Left cardiac atrium (tissue), 4 donors: ENCODE measurements around the gene DENND4B. TPM values are rescaled to one million over a fixed set of nuclear protein-coding genes. Genes with fewer than 3 reads are reported as not detected.
A peak's percentile ranks its signal among the peaks of the same experiment; 100 is the strongest.

Source experiments
- ATAC-seq, 2 donors: fragments of 200-7000 bp; cut with Tn5 transposase; one replicate each; pipeline ENCODE4 v1.9.1; 2020; ENCODE audit warnings: mild to moderate bottlenecking in 2 of 2, moderate library complexity in 2 of 2
- DNase-seq: peaks from one replicate; pipeline ENCODE4 v3.0.0-alpha.2; 2020
- intact Hi-C, 2 donors: fragments of 100-400 bp; cut with DNase I; formaldehyde crosslinking; loops; one replicate each; pipeline versions ENCODE4 v1.14.1 to v1.15.1; 2022 to 2023
- total RNA-seq, 2 donors: library from RNA; stranded (reverse); fragmentation: NEBNext Ultra II Directional; extraction: Animal tissue kit (Norgen Biotek cat#: 25700); gene quantifications; one replicate each; pipeline ENCODE4 v1.2.1, GENCODE V29; 2021
- donor health status: DM: no; HTN: yes; CAD: no.
- donor health status: DM: no; HTN: yes; CAD: no; lungs with severe emphysema.
- donor health status: DM: yes; HTN: yes; CAD: no.
- donor health status: Dilated cardiomyopathy.

DENND4B gene
- total RNA-seq, 2 donors from 2014 or later = 41.5 to 49.5 TPM

GRCh38 chr1:153937331-153937730 lies 9.2 kb downstream of the DENND4B start:
- no peak for ATAC-seq
- no peak for DNase-seq
- intact Hi-C loops = no loop called here

- intact Hi-C loops = no loop called here
- DNase-seq = no peak
- ATAC-seq = no peak
Observed at GRCh38 chr1:153936011-153936802, 10.3 kb downstream of the DENND4B start.

DNA sequence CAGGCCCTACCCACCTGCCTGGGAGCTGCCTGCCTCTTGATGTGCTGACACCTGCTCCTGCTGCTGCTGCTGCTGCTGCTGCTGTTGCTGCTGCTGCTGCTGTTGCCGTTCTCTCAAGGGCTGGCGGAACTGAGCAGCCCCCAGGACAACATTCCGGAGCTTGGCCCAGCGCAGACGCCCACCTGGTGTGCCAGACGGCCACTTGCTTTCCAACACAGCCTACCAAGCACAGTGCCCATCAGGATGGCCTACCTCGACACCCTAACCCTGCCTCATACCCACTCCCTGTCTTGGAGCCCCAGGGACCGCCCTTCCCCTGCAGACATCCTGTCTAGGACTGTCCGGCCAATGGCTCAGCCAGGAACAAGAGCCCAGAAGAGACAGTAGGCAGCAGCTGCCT lies 11.8 kb downstream of the DENND4B start:
- ATAC-seq (no peak), DNase-seq (no peak)

DNA sequence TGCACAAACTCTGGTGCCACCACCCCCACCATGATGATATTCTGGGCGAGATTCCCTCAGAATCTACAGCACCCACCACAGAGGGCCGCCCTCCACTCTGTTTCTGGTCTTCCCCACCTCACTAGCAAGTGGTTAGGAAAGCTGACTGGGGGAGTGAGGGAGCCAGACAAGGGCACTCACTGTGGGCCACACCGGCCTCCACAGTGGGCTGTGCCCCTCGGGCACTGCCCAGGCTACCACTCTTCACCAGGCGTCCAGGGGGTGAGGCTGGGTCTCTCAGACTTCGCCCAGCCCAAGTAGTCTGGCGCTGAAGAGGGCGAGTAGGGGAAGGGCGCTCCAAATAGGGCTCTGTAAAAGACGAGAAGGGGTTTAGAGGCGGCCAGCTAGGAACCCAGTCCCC lies 12.6 kb downstream of the DENND4B start:
- intact Hi-C loops = no loop called here
- DNase-seq = no peak
- no peak for ATAC-seq

More for the DNA sequence above, 11.8 kb downstream of the DENND4B start:
- intact Hi-C loops = no loop called here

DNA sequence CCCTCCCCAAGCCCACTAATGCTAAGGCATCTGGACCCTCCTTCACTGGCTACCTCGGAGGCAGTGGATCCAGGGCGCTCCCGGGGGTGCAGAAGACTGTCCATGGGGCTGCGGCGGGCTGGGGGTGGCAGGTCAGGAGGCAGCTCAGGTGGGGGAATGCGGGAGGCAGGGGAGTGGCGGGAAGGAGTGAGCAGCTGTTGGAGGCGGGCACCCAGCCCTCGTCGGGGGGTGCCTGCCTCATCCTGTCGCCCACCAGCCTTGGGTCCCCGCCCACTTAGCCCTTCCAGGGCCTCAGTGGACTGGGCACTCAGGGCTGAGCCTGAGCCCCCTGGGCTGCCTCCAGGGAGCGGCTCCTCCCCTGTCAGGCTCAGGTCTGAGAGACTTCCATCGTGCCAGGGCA lies 13.1 kb downstream of the DENND4B start:
- intact Hi-C loops = no loop called here
- DNase-seq (no peak), ATAC-seq (no peak)

DNA sequence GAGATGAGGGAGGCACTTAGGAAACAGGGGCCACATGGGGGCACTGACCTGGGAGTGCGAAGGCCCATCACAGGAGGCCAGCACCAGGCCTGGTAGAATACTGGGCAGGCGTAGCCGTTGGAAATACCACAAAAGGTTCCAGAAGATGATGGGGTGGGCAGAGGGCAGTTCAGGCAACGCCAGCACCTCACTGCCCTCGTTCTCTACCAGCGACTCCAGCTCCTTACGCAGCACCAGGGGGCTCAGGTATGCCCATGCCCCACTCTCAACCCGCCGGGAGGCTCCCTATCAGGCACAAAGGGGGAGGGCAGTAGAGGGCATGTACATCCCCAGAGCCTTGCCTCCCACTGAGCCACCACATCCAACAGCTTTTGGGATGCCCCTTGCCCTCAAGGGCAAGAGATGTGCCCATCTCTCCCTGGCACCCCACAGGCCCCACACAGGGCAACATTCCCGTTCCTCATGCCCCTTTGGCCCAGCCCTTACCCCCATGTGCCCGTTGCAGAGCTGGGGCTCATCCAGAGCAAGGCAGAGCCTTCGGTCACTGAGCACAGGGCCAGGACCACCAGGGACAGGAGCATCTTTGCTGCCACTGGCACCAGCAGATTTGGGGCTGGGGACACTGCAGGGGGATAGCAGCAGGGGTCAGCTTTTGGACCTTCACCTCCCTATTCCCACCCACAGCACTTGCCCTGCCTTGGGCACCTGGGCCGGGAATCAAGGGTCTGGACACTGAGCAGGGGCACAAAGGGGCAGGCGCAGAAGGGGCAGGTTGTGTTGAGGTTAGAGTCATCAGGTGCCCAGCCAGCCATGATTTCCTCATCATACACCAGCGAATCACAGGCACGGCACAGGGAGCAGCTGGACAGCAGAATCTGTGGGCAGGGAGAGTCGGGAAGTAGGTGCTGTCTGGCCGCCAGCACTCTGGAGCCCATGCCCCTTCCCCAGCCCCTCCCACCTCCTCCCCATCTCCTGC lies 14.1 kb downstream of the DENND4B start:
- intact Hi-C loops = no loop called here
- ATAC-seq (no peak), DNase-seq (no peak)

GRCh38 chr1:153929981-153930948 lies 16.3 kb downstream of the DENND4B start:
- DNase-seq = no peak
- intact Hi-C loops = no loop called here
- no peak for ATAC-seq

DNA sequence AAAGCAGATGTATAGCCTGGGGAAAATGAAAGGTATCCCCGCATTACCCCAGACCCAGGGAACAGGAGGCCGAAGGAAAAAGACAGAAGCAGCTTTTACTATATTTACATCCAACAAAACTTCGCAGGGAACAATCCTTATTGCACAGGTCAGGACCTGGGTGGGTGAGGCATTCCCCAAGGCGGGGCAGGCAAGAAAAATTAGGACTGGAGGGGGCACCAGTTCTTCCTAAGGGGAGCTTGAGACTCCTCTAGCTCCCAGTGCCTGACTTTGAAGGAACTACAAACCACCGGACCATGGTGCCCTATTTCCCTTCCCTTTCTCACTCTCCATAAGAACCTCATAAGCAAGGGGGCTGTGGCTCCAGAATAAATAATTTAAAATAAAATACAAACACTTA lies 17.1 kb downstream of the DENND4B start:
- DNase-seq (no peak), ATAC-seq (no peak)
- intact Hi-C loops = no loop called here

- intact Hi-C loops = no loop called here
- no peak for DNase-seq
- peak in 1 of 2 donors; percentile 45 for ATAC-seq
Observed at GRCh38 chr1:153928791-153929341, 17.7 kb downstream of the DENND4B start.

DNA sequence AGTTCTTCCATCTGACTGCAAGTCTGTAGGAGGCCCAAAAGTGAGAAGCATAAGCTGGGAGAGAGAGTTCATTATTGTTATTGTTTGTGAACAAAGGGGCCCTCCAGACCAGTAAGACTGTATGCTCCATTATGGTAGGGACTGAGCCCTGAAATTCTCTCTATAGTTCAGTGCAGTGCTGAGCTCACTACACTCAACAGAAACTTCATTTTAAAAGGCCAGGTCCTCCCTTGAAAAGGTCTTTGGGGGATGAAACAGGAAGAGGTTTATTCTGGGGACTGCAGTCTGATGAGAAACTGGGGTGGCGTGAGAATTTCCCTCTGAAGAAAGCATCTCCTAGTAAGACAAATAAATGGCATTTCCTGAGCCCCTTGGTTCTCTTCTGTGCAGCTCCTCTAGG lies 18.3 kb downstream of the DENND4B start:
- intact Hi-C loops = no loop called here
- DNase-seq (no peak), ATAC-seq (no peak)

DNA sequence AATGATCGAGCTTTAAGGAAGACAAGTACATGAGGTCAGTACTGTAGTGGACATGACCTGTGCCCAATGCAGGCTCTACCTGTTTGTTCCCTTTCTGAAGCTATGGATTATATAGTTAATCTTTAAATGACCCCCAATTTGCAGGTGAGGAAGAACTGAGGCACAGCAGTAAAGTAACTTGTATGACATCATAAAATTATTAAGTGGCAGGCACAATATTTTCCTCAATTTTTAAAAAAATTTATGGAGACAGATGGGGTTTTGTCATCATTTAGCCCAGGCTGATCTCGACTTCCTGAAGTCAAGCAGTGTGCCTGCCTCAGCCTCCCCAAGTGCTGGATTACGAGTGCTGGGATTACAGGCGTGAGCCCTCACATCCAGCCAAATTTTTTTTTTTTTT lies 20.1 kb downstream of the DENND4B start:
- no peak for DNase-seq
- no peak for ATAC-seq
- intact Hi-C loops = no loop called here

GRCh38 chr1:153922972-153923925 lies 23.3 kb downstream of the DENND4B start, which contains the start of gene GATAD2B:
TSS of gene GATAD2B (minus strand) at chr1:153922972. CDS start at chr1:153828347, 94,625 bp downstream.
- ATAC-seq = peak; percentile 98 to 99
- intact Hi-C loops = no loop called here

DNA sequence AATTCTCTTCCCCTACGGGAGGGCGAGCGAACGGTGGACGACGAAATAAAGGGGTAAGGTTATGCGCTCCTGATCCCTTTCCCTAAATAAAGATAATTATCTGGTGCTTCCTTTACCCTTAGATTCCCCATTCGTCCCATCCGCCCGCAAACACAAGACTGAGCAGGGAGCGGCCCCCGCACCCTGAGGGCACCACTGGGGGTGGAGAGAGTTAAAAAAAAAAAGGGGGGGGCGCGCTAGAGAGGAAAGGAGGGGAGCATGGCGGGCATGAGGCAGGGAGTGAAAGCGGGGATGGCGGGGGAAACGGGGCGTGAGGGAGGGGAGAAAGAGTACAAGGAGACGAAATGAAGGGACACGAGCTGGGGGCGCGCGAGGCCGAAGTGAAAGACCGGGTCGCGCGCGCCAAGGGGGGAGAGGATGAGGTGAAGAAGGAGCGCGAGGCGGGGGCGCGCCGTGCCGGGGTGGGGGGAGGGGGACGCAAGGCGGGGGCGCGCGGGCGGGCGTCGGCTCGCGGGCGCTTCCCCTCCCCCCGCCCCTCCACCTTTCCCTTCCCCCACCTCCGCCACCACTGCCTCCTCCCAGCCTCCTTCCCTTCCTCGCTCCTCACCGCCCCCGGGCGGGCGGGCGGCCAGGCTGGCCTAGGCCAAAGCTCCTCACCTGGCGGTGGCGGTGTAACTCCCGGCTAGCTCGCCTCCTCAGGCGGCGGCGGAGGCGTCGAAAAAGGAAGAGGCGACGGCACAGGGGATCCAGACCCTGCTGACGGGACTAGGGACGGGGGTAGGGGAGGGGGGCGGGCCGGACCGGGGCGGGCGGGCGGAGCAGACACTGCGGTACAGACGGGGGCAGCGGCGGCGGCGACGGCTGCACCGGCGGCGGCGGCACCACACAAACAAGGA lies 24.2 kb downstream of the DENND4B start:
- ATAC-seq (peak; percentile 14 to 50), DNase-seq (peak; percentile 57)
- intact Hi-C loops = no loop called here

More at GRCh38 chr1:153922972-153923925, 23.3 kb downstream of the DENND4B start, which contains the start of gene GATAD2B:
- peak; percentile 100 for DNase-seq

DNA sequence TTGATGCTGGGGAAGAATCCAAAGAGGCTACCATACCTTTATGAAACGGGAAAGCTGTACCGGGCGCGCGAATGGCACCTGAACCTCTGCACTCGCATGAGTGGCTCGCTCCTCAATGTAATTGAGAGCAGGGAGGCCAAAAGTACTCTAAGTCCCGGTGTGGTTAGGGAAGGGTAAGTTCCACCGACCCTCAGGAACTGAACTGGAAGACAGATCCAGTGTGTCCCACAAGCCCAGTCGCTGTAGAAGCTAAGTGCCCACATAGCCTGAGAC lies 24.8 kb downstream of the DENND4B start:
- no peak for DNase-seq
- intact Hi-C loops = no loop called here
- ATAC-seq = no peak

DNA sequence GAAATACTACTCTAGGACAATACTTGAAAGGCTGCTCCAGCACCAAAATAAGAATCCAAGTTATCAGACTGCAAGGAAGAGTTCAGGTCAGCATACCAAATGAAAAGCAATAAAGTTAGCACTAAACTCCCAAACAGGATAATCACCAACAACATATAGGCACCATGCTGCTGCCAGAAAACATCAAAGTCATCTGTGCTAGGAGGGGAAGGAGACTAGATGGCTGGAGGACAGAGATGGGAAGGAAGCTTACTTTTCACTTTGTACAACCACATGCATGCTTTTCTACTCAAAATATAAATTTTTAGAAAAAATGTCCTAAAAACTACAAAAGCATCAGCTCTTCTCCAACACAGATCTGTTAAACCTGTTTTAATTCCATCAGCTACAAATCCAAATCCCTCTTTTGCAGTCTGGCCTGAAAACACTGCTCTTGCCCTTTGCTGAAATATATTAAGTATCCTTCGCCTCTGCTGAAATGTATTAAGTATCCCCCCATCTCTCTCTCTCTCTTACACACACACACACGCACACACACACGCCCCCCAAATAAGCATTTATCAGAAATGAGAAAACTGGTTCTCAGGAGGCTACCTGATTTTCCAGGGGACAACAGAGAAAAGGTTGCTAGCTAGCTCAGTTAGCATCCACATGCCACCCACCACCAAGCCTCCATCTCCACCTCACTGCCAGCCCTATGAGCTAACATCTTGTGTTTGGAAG lies 25.3 kb downstream of the DENND4B start:
- intact Hi-C loops = no loop called here
- DNase-seq (no peak), ATAC-seq (no peak)
